Ovary (tissue), 9 donors: ENCODE measurements around the gene INHA. TPM values are rescaled to one million over a fixed set of nuclear protein-coding genes. Genes with fewer than 3 reads are reported as not detected.

ENCODE experiments used
- DNase-seq, 5 donors: peaks; one replicate each; pipeline ENCODE4 v3.0.0-alpha.2; 2019 to 2020
- H3K27ac ChIP-seq, 2 donors: fragments of 200-600 bp; one replicate each; pipeline versions ENCODE4 v1.5.1 to v1.8.0; 2019 to 2022
- H3K27me3 ChIP-seq: fragments of 200-600 bp; one replicate; pipeline ENCODE4 v1.8.0; 2022
- H3K36me3 ChIP-seq: fragments of 200-600 bp; sonication (generic); one replicate; pipeline ENCODE4 v1.5.1; 2019
- H3K4me1 ChIP-seq: one replicate; pipeline ENCODE4 v1.8.1; 2013; ENCODE audit warnings: mild to moderate bottlenecking, moderate library complexity; ENCODE audit not compliant: insufficient read depth
- H3K4me3 ChIP-seq: fragments of 200-600 bp; sonication (generic); one replicate; pipeline ENCODE4 v1.5.1; 2017
- H3K9me3 ChIP-seq, 2 donors: fragments of 200-600 bp in 1 of 2; sonication (generic) in 1 of 2; one replicate each; pipeline versions ENCODE4 v1.5.1 to v1.8.1; 2013 to 2019; ENCODE audit warnings: mild to moderate bottlenecking in 1 of 2, moderate library complexity in 1 of 2
- EP300 ChIP-seq: sonication (generic); formaldehyde crosslinking; IDR thresholded peaks from one replicate; pipeline ENCODE4 v1.6.1; 2017; ENCODE audit warnings: antibody characterized with exemption
- POLR2A ChIP-seq: fragments of 450-650 bp; IDR thresholded peaks from one replicate; pipeline ENCODE4 v1.6.1; 2017; ENCODE audit warnings: antibody characterized with exemption, mild to moderate bottlenecking, moderate library complexity
- WGBS, 3 donors: extraction: QIAGEN DNeasy Blood & Tissue Kit in 1 of 3; methylation state at CpG; one replicate each; pipeline versions ENCODE4 v1.1.5 to v1.1.7; 2013 to 2017; 5-methylcytosine and 5-hydroxymethylcytosine counted together
- intact Hi-C, 4 donors: fragments of 100-400 bp; cut with DNase I; formaldehyde crosslinking; loops; one replicate each; pipeline versions ENCODE4 v1.11.0 to v1.15.1; 2022 to 2023
- polyA plus RNA-seq, 2 donors: library from polyadenylated mRNA; stranded (reverse); fragments of 200-250 nt in 1 of 2; fragments of 350-450 nt in 1 of 2; fragmentation: Illumina TruSeq in 1 of 2; extraction: RNeasy Lipid Tissue Mini Kit (QIAGEN cat#74804) in 1 of 2; gene quantifications; one replicate each; pipeline ENCODE4 v1.2.3, GENCODE V29; 2013 to 2014
- total RNA-seq, 7 donors: library from RNA; depleted of rRNA in 2 of 7; stranded (reverse); fragments of >200 nt in 2 of 7; fragmentation: NEBNext Ultra II Directional in 3 of 7; extraction: Animal tissue kit (Norgen Biotek cat#: 25700) in 3 of 7; gene quantifications; one replicate each; pipeline versions ENCODE4 v1.1.0 to v1.2.4, GENCODE V29; 2016 to 2023
- TF ChIP-seq, protein P1 (sequence below), 3 donors: fragments of 450-650 bp in 2 of 3; fragments of 200-600 bp in 1 of 3; IDR thresholded peaks; one replicate each; pipeline versions ENCODE4 v1.5.1 to v1.8.0; 2016 to 2022; ENCODE audit warnings: antibody characterized with exemption in 3 of 3, mild to moderate bottlenecking in 1 of 3
- donor health status: DM: no; HTN: no; CAD: no; lungs with moderate emphysema.
- donor health status: DM: no; HTN: no; CAD: no.
- donor health status: Bipolar disorder and iron deficiency.
- donor health status: DM: yes; HTN: yes; CAD: no.
- donor health status: DM: no; HTN: no; CAD: no.
- donor health status: DM: yes; HTN: yes; CAD: no.

INHA gene
- total and polyA plus RNA-seq, 9 donors, result 38.4 to 165 (median 79.4) TPM

DNA sequence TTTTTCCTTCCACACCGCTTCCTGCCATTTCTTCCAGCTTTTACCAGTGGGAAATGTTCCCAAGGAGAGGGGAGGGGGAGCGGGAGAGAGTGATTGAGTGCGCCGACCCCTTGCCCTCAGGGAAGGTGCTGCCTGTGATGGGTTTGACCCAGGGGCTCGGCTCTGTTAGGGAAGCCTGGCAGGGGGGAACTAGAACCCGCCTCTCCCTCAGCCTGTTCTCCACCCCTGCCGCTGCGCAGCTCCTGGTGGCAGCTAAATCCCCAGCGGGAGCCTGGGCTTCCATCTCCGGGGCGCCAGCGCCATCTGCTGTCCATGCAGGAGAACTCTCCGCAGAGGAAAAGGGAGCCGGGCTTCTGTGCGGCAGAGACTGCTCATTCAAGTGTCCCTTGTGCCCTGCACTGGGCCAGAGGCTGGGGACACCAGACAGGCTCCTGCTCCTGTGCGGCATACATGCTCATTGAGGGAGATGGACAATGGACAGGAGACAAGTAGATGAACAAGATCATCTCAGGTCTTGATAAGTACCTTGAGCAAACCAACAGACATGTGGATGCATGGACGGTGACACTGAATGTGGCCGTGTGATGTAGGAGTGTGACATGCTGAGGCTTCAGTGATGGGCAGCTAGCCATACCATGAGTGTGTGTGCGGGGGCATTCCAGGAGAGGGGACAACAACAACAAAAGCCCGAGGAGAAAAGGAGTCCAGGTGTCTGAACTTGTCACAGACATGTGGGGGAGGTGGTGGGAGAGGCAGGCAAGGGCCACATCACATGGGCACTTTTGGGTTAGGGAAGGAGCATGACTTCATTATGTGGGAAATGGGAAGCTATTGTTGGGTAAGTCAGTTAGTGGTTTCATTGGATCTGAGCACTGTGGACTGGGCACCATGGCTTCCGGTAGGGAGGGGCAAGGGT is 41.8 kb upstream of the INHA start:
- peak overlapping the region; percentile 22 for H3K4me3 ChIP-seq
- intact Hi-C loops, result loop anchor here in 3 of 4 donors (1.0 to 10.0 kb wide), 5 partner anchors 54 to 366 kb away; partner anchors contain the start of gene NHEJ1 (in 1 of the 3)
- H3K4me1 ChIP-seq, result no peaks in the 10 kb centered on the region
- peak; percentile 85 to 92 (median 89) for DNase-seq
- no peak overlapping the region for H3K27ac ChIP-seq
- H3K27me3 ChIP-seq, result no peaks in the 10 kb centered on the region
- 7 to 13% (median 10%) methylated on average over 15 to 21 of the region's 21 CpGs for WGBS, 3 donors
- no peaks in the 10 kb centered on the region for H3K36me3 ChIP-seq
- TF ChIP-seq, protein P1, sequence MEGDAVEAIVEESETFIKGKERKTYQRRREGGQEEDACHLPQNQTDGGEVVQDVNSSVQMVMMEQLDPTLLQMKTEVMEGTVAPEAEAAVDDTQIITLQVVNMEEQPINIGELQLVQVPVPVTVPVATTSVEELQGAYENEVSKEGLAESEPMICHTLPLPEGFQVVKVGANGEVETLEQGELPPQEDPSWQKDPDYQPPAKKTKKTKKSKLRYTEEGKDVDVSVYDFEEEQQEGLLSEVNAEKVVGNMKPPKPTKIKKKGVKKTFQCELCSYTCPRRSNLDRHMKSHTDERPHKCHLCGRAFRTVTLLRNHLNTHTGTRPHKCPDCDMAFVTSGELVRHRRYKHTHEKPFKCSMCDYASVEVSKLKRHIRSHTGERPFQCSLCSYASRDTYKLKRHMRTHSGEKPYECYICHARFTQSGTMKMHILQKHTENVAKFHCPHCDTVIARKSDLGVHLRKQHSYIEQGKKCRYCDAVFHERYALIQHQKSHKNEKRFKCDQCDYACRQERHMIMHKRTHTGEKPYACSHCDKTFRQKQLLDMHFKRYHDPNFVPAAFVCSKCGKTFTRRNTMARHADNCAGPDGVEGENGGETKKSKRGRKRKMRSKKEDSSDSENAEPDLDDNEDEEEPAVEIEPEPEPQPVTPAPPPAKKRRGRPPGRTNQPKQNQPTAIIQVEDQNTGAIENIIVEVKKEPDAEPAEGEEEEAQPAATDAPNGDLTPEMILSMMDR (IDR thresholded peaks at IDR 0.05), result peak; percentile 89 to 99 (median 99)
- no peak for TF ChIP-seq POLR2A
- no peaks in the 10 kb centered on the region for H3K9me3 ChIP-seq

- 72 to 78% (median 72%) methylated on average over 16 to 20 of the region's 20 CpGs for WGBS, 3 donors
- H3K27me3 ChIP-seq, result no peaks in the 10 kb centered on the region
- no peak overlapping the region for H3K4me3 ChIP-seq
- intact Hi-C loops, result loop anchor here in 3 of 4 donors (2.0 to 10.0 kb wide), 4 partner anchors 55 to 367 kb away; partner anchors contain the start of gene NHEJ1 (in 1 of the 3)
- no peak overlapping the region for H3K27ac ChIP-seq
- H3K36me3 ChIP-seq, result no peaks in the 10 kb centered on the region
- H3K9me3 ChIP-seq, result no peaks in the 10 kb centered on the region
- H3K4me1 ChIP-seq, result no peaks in the 10 kb centered on the region
- TF ChIP-seq EP300, result no peak
- no peak for TF ChIP-seq POLR2A
- TF ChIP-seq, protein P1 (IDR thresholded peaks at IDR 0.05), result no peak
- peak in 1 of 5 donors; percentile 20 for DNase-seq
These were observed 40.3 kb upstream of the INHA start for GRCh38 chr2:219531639-219532377.

GRCh38 chr2:219532378-219532649 is 39.8 kb upstream of the INHA start:
- TF ChIP-seq EP300, result no peak
- TF ChIP-seq, protein P1 (IDR thresholded peaks at IDR 0.05), result no peak
- no peak for TF ChIP-seq POLR2A
- H3K27ac ChIP-seq, result no peak overlapping the region
- WGBS, 3 donors, result 70 to 85% (median 77%) methylated on average over 7 to 8 of the region's 8 CpGs
- H3K36me3 ChIP-seq, result no peaks in the 10 kb centered on the region
- intact Hi-C loops, result loop anchor here in 2 of 4 donors (5.0 to 10.0 kb wide), 3 partner anchors 58 to 368 kb away; partner anchors contain the start of gene NHEJ1 (in 1 of the 2)
- H3K4me1 ChIP-seq, result no peaks in the 10 kb centered on the region
- DNase-seq, result no peak
- H3K27me3 ChIP-seq, result no peaks in the 10 kb centered on the region
- H3K4me3 ChIP-seq, result no peak overlapping the region
- H3K9me3 ChIP-seq, result no peaks in the 10 kb centered on the region

- no peaks in the 10 kb centered on the region for H3K27me3 ChIP-seq
- H3K36me3 ChIP-seq, result no peaks in the 10 kb centered on the region
- TF ChIP-seq, protein P1 (IDR thresholded peaks at IDR 0.05), result no peak
- TF ChIP-seq EP300 (no peak), POLR2A (no peak)
- WGBS, 3 donors, result 88 to 92% (median 88%) methylated on average over 6 of the region's 6 CpGs
- peaks cover 2% of the 10 kb centered on the region for H3K4me1 ChIP-seq
- intact Hi-C loops, result loop anchor here in 2 of 4 donors (5.0 to 10.0 kb wide), 3 partner anchors 59 to 369 kb away; partner anchors contain the start of gene NHEJ1 (in 1 of the 2)
- no peak overlapping the region for H3K4me3 ChIP-seq
- DNase-seq, result no peak
- H3K27ac ChIP-seq, result no peak overlapping the region
- H3K9me3 ChIP-seq, result no peaks in the 10 kb centered on the region
These were observed 38.0 kb upstream of the INHA start for GRCh38 chr2:219533930-219534661.
